OCI-LY1 (cell line): ENCODE results near the gene TMEM115.

ENCODE experiments used
- CTCF ChIP-seq: fragments of 200-600 bp; sonication (generic), shearing (Covaris generic); IDR thresholded peaks from 2 replicates; pipeline ENCODE4 v1.5.1; 2017; ENCODE audit warnings: mild to moderate bottlenecking, antibody characterized with exemption, low read length, moderate library complexity, mixed read lengths
- EZH2 ChIP-seq: fragments of 200-600 bp; sonication (generic), shearing (Covaris generic); IDR thresholded peaks from 2 replicates; pipeline ENCODE4 v1.8.0; 2017; ENCODE audit warnings: borderline replicate concordance, mixed run types, mild to moderate bottlenecking, antibody characterized with exemption, low read length, moderate library complexity, mixed read lengths

- TF ChIP-seq CTCF (no peak), EZH2 (no peak)
Observed at GRCh38 chr3:50337175-50337861, 22.0 kb downstream of the TMEM115 start.
